ENCODE results near the gene RXYLT1. TPM values are rescaled to one million over a fixed set of nuclear protein-coding genes. Genes with fewer than 3 reads are reported as not detected.

RXYLT1 gene
- polyA plus RNA-seq, 1 donor from 2014 or later, result 30.5 TPM

DNA sequence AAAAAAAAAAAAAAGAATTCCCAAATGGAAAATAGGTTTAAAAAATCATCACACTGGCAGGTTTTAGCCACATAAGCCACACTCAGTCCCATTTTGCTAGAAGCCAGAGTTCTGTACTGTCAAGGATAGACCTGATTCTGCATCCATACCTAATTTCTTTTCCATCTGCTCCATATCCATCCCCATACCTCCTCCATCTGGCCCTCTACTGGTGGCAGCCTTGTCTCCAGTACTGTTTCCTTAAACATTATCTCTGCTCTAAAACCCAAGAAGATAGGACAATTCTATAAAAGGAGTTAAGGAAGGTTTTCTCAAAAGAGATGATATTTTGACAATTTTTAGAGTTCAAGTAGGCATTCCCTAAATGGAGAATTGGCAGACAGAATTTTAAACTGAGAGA is 26.0 kb upstream of the RXYLT1 start:
- Histone ChIP-seq H4K20me1 (ENCODE audit: insufficient read depth) (no peaks in the 10 kb centered on the region), H3K79me2 (replicated peaks; ENCODE audit: insufficient read depth, low read length) (no peaks in the 10 kb centered on the region), H3K4me3 (ENCODE audit: low read length) (no peak overlapping the region), H3K9me2 (ENCODE audit: insufficient read depth, low read length) (no peaks in the 10 kb centered on the region), H3K27ac (ENCODE audit: low read length) (no peak overlapping the region), H3F3A (ENCODE audit: insufficient read depth, low read length, poor library complexity, severe bottlenecking) (no peaks in the 10 kb centered on the region), H3K4me2 (ENCODE audit: low read length) (no peak overlapping the region), H3K9ac (ENCODE audit: low read length) (no peak overlapping the region), H2AFZ (ENCODE audit: low read depth, low read length) (no peak overlapping the region), H3K27me3 (ENCODE audit: insufficient read depth, low read depth, low read length) (no peaks in the 10 kb centered on the region), H3K36me3 (ENCODE audit: insufficient read depth, low read length) (no peaks in the 10 kb centered on the region), H3K9me3 (ENCODE audit: low read length) (no peaks in the 10 kb centered on the region)
- TF ChIP-seq SMC3 (conservative IDR thresholded peaks at IDR 0.05; ENCODE audit: poor library complexity) (no peak), RAD21 (conservative IDR thresholded peaks at IDR 0.05) (no peak), EZH2 (IDR thresholded peaks at IDR 0.05; ENCODE audit: borderline replicate concordance, insufficient read depth, low read length, poor library complexity, severe bottlenecking) (no peak), MXI1 (conservative IDR thresholded peaks at IDR 0.05; ENCODE audit: poor library complexity, severe bottlenecking) (no peak), POLR2AphosphoS5 (IDR thresholded peaks at IDR 0.05) (no peak), EP300 (conservative IDR thresholded peaks at IDR 0.05; ENCODE audit: poor library complexity, severe bottlenecking) (no peak), TAF1 (IDR thresholded peaks at IDR 0.05; ENCODE audit: low read depth) (no peak)
- TF ChIP-seq, protein P1, sequence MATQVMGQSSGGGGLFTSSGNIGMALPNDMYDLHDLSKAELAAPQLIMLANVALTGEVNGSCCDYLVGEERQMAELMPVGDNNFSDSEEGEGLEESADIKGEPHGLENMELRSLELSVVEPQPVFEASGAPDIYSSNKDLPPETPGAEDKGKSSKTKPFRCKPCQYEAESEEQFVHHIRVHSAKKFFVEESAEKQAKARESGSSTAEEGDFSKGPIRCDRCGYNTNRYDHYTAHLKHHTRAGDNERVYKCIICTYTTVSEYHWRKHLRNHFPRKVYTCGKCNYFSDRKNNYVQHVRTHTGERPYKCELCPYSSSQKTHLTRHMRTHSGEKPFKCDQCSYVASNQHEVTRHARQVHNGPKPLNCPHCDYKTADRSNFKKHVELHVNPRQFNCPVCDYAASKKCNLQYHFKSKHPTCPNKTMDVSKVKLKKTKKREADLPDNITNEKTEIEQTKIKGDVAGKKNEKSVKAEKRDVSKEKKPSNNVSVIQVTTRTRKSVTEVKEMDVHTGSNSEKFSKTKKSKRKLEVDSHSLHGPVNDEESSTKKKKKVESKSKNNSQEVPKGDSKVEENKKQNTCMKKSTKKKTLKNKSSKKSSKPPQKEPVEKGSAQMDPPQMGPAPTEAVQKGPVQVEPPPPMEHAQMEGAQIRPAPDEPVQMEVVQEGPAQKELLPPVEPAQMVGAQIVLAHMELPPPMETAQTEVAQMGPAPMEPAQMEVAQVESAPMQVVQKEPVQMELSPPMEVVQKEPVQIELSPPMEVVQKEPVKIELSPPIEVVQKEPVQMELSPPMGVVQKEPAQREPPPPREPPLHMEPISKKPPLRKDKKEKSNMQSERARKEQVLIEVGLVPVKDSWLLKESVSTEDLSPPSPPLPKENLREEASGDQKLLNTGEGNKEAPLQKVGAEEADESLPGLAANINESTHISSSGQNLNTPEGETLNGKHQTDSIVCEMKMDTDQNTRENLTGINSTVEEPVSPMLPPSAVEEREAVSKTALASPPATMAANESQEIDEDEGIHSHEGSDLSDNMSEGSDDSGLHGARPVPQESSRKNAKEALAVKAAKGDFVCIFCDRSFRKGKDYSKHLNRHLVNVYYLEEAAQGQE (IDR thresholded peaks at IDR 0.05; ENCODE audit: borderline replicate concordance), result no peak
- TF ChIP-seq, protein P2, sequence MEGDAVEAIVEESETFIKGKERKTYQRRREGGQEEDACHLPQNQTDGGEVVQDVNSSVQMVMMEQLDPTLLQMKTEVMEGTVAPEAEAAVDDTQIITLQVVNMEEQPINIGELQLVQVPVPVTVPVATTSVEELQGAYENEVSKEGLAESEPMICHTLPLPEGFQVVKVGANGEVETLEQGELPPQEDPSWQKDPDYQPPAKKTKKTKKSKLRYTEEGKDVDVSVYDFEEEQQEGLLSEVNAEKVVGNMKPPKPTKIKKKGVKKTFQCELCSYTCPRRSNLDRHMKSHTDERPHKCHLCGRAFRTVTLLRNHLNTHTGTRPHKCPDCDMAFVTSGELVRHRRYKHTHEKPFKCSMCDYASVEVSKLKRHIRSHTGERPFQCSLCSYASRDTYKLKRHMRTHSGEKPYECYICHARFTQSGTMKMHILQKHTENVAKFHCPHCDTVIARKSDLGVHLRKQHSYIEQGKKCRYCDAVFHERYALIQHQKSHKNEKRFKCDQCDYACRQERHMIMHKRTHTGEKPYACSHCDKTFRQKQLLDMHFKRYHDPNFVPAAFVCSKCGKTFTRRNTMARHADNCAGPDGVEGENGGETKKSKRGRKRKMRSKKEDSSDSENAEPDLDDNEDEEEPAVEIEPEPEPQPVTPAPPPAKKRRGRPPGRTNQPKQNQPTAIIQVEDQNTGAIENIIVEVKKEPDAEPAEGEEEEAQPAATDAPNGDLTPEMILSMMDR (IDR thresholded peaks at IDR 0.05; ENCODE audit: poor library complexity, severe bottlenecking), result no peak

DNA sequence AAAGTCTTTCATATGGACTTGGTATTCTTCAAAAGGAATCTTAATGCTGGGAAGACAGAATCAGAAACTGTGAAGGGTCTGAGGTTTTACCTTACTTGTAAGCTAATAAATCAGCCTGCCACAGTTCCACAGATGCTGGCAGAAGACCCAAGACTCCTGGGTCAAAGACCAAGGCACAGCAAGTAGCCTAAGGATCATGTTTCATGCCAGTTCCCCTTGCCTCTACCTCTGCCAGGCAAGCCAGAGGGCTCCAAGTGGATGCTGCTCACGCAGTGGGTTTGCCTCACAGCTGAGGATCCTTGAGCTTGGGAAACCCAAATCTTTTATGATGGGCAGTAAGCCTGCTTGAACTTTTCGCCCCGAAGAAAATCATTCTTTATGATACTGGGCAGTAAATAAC is 15.2 kb upstream of the RXYLT1 start:
- TF ChIP-seq EP300 (conservative IDR thresholded peaks at IDR 0.05; ENCODE audit: poor library complexity, severe bottlenecking) (no peak), RAD21 (conservative IDR thresholded peaks at IDR 0.05) (no peak), MXI1 (conservative IDR thresholded peaks at IDR 0.05; ENCODE audit: poor library complexity, severe bottlenecking) (no peak), POLR2AphosphoS5 (IDR thresholded peaks at IDR 0.05) (no peak), EZH2 (IDR thresholded peaks at IDR 0.05; ENCODE audit: borderline replicate concordance, insufficient read depth, low read length, poor library complexity, severe bottlenecking) (no peak), TAF1 (IDR thresholded peaks at IDR 0.05; ENCODE audit: low read depth) (no peak), SMC3 (conservative IDR thresholded peaks at IDR 0.05; ENCODE audit: poor library complexity) (no peak)
- TF ChIP-seq, protein P1 (IDR thresholded peaks at IDR 0.05; ENCODE audit: borderline replicate concordance), result no peak
- TF ChIP-seq, protein P2 (IDR thresholded peaks at IDR 0.05; ENCODE audit: poor library complexity, severe bottlenecking), result no peak
- no peak overlapping the region for H3K27ac ChIP-seq (ENCODE audit: low read length)
- H2AFZ ChIP-seq (ENCODE audit: low read depth, low read length), result no peak overlapping the region
- no peaks in the 10 kb centered on the region for H4K20me1 ChIP-seq (ENCODE audit: insufficient read depth)
- no peaks in the 10 kb centered on the region for H3K79me2 ChIP-seq (replicated peaks; ENCODE audit: insufficient read depth, low read length)
- no peaks in the 10 kb centered on the region for H3K9me2 ChIP-seq (ENCODE audit: insufficient read depth, low read length)
- H3K4me2 ChIP-seq (ENCODE audit: low read length), result no peak overlapping the region
- no peaks in the 10 kb centered on the region for H3K27me3 ChIP-seq (ENCODE audit: insufficient read depth, low read depth, low read length)
- no peaks in the 10 kb centered on the region for H3F3A ChIP-seq (ENCODE audit: insufficient read depth, low read length, poor library complexity, severe bottlenecking)
- H3K4me3 ChIP-seq (ENCODE audit: low read length), result no peak overlapping the region
- H3K9ac ChIP-seq (ENCODE audit: low read length), result no peak overlapping the region
- H3K9me3 ChIP-seq (ENCODE audit: low read length), result no peaks in the 10 kb centered on the region
- no peaks in the 10 kb centered on the region for H3K36me3 ChIP-seq (ENCODE audit: insufficient read depth, low read length)
